ACC112 (cell line): ENCODE measurements around the gene SAMD4B.

Source experiments
- H2AFZ ChIP-seq: fragments of 200-600 bp; sonication (generic); one replicate; pipeline ENCODE4 v1.6.0; 2017; ENCODE audit warnings: antibody characterized with exemption, low read length; ENCODE audit not compliant: unreplicated experiment
- H3K27ac ChIP-seq: fragments of 200-600 bp; sonication (generic); 2 replicates; pipeline ENCODE4 v1.5.1; 2014; ENCODE audit warnings: low read depth, mild to moderate bottlenecking, antibody characterized with exemption, low read length, moderate library complexity
- H3K27me3 ChIP-seq: fragments of 200-600 bp; sonication (generic); 2 replicates; pipeline ENCODE4 v1.6.1; 2014; ENCODE audit warnings: mild to moderate bottlenecking, antibody characterized with exemption, low read length, moderate library complexity, mixed read lengths; ENCODE audit not compliant: insufficient read depth
- H3K36me3 ChIP-seq: fragments of 200-600 bp; sonication (generic); 2 replicates; pipeline ENCODE4 v1.6.1; 2016; ENCODE audit warnings: mild to moderate bottlenecking, antibody characterized with exemption, low read length, moderate library complexity, mixed read lengths; ENCODE audit not compliant: insufficient read depth
- H3K4me1 ChIP-seq: fragments of 200-600 bp; sonication (generic); one replicate; pipeline ENCODE4 v1.6.1; 2016; ENCODE audit warnings: low read length, mixed read lengths; ENCODE audit not compliant: insufficient read depth, unreplicated experiment, control insufficient read depth
- H3K4me3 ChIP-seq: fragments of 200-600 bp; sonication (generic); 2 replicates; pipeline ENCODE4 v1.5.1; 2014; ENCODE audit warnings: mild to moderate bottlenecking, low read depth, low read length
- H3K79me2 ChIP-seq: fragments of 200-600 bp; sonication (generic); one replicate; pipeline ENCODE4 v1.6.0; 2016; ENCODE audit warnings: low read length; ENCODE audit not compliant: control insufficient read depth, unreplicated experiment, insufficient read depth

The SAMD4B gene

GRCh38 chr19:39382991-39383828 lies 41.0 kb downstream of the SAMD4B start:
- H3K27ac ChIP-seq: no peak overlapping the region
- H3K36me3 ChIP-seq: peaks cover 3% of the 10 kb centered on the region; the same call in 1 of the 2 replicates
- no peak overlapping the region for H2AFZ ChIP-seq
- H3K4me3 ChIP-seq: no peak overlapping the region
- H3K4me1 ChIP-seq: peaks cover 16% of the 10 kb centered on the region
- no peaks in the 10 kb centered on the region for H3K27me3 ChIP-seq
- H3K79me2 ChIP-seq: no peaks in the 10 kb centered on the region

GRCh38 chr19:39384839-39385568 lies 42.8 kb downstream of the SAMD4B start:
- Histone ChIP-seq H3K4me1 (peaks cover 20% of the 10 kb centered on the region), H3K4me3 (no peak overlapping the region), H3K36me3 (peaks cover 3% of the 10 kb centered on the region; the same call in 1 of the 2 replicates), H3K79me2 (peaks cover 3% of the 10 kb centered on the region), H3K27ac (no peak overlapping the region), H2AFZ (no peak overlapping the region), H3K27me3 (no peaks in the 10 kb centered on the region)

GRCh38 chr19:39385629-39386411 lies 43.6 kb downstream of the SAMD4B start:
- Histone ChIP-seq H3K79me2 (peaks cover 10% of the 10 kb centered on the region), H3K27ac (no peak overlapping the region), H3K36me3 (peaks cover 3% of the 10 kb centered on the region; the same call in 1 of the 2 replicates), H2AFZ (no peak overlapping the region), H3K4me3 (no peak overlapping the region), H3K4me1 (peaks cover 21% of the 10 kb centered on the region), H3K27me3 (no peaks in the 10 kb centered on the region)

GRCh38 chr19:39386557-39386956 lies 44.3 kb downstream of the SAMD4B start:
- Histone ChIP-seq H3K36me3 (peaks cover 3% of the 10 kb centered on the region; the same call in 1 of the 2 replicates), H3K4me1 (peaks cover 14% of the 10 kb centered on the region), H3K79me2 (peaks cover 10% of the 10 kb centered on the region), H3K4me3 (no peak overlapping the region), H3K27me3 (no peaks in the 10 kb centered on the region), H3K27ac (no peak overlapping the region), H2AFZ (no peak overlapping the region)

GRCh38 chr19:39388657-39389056 lies 46.4 kb downstream of the SAMD4B start:
- peaks cover 5% of the 10 kb centered on the region for H3K4me1 ChIP-seq
- H3K79me2 ChIP-seq: peaks cover 15% of the 10 kb centered on the region
- peaks cover 3% of the 10 kb centered on the region; the same call in 1 of the 2 replicates for H3K36me3 ChIP-seq
- no peaks in the 10 kb centered on the region for H3K27me3 ChIP-seq
- no peak overlapping the region for H3K4me3 ChIP-seq
- H2AFZ ChIP-seq: no peak overlapping the region
- no peak overlapping the region for H3K27ac ChIP-seq

GRCh38 chr19:39389631-39390414 lies 47.6 kb downstream of the SAMD4B start:
- H3K27ac ChIP-seq: no peak overlapping the region
- peaks cover 15% of the 10 kb centered on the region for H3K79me2 ChIP-seq
- H3K27me3 ChIP-seq: no peaks in the 10 kb centered on the region
- H2AFZ ChIP-seq: no peak overlapping the region
- peak overlapping the region; percentile 99 for H3K4me3 ChIP-seq
- peaks cover 3% of the 10 kb centered on the region; the same call in 1 of the 2 replicates for H3K36me3 ChIP-seq
- peaks cover 5% of the 10 kb centered on the region for H3K4me1 ChIP-seq

GRCh38 chr19:39390451-39390750 lies 48.2 kb downstream of the SAMD4B start:
- Histone ChIP-seq H3K27ac (peak overlapping the region; percentile 81), H3K4me1 (peaks cover 5% of the 10 kb centered on the region), H3K4me3 (peak overlapping the region; percentile 99), H3K79me2 (peaks cover 15% of the 10 kb centered on the region), H3K27me3 (no peaks in the 10 kb centered on the region), H3K36me3 (peaks cover 3% of the 10 kb centered on the region; the same call in 1 of the 2 replicates), H2AFZ (peak overlapping the region; percentile 64)

GRCh38 chr19:39390751-39391437 lies 48.7 kb downstream of the SAMD4B start, which contains the start of the genes MED29 and PAF1:
Gene MED29 (plus strand): TSS chr19:39391378. CDS start chr19:39391423, 45 bp downstream.
Gene PAF1 (minus strand): TSS chr19:39391106. CDS start chr19:39390864, 242 bp downstream.
- peaks cover 15% of the 10 kb centered on the region for H3K79me2 ChIP-seq
- H3K4me1 ChIP-seq: peaks cover 5% of the 10 kb centered on the region
- peaks cover 3% of the 10 kb centered on the region; the same call in 1 of the 2 replicates for H3K36me3 ChIP-seq
- H2AFZ ChIP-seq: peak within 1 kb of the TSS; percentile 64
- peak within 1 kb of the TSS; percentile 81 for H3K27ac ChIP-seq
- no peaks in the 10 kb centered on the region for H3K27me3 ChIP-seq
- peak within 1 kb of the TSS; percentile 99 for H3K4me3 ChIP-seq

GRCh38 chr19:39397360-39398296 lies 55.4 kb downstream of the SAMD4B start:
- Histone ChIP-seq H3K27me3 (no peaks in the 10 kb centered on the region), H3K79me2 (no peaks in the 10 kb centered on the region), H3K4me3 (no peak overlapping the region), H2AFZ (no peak overlapping the region), H3K36me3 (no peaks in the 10 kb centered on the region), H3K27ac (peak overlapping the region; percentile 99), H3K4me1 (peaks cover 32% of the 10 kb centered on the region)
